PC-3 (cell line): ENCODE data around the gene ACIN1. TPM values are rescaled to one million over a fixed set of nuclear protein-coding genes. Genes with fewer than 3 reads are reported as not detected.

ENCODE experiments used
- ATAC-seq: fragments of 200-7000 bp; cut with Tn5 transposase; 2 replicates; pipeline ENCODE4 v1.9.1; 2020; ENCODE audit warnings: mild to moderate bottlenecking, moderate library complexity
- BruUV-seq: library from RNA; stranded (reverse); fragments of 400-500 nt; replicated peaks from 2 replicates; lab custom pipeline; 2021; lab: Mats Ljungman, UMichigan
- CTCF ChIA-PET: fragments of 300-600 bp; sonication (Branson Sonifier 250); formaldehyde crosslinking; loops from one replicate; lab custom pipeline; 2022; ENCODE audit warnings: antibody characterized with exemption; lab: Charles Lee
- POLR2A ChIA-PET: fragments of 300-600 bp; sonication (Branson Sonifier 250); formaldehyde crosslinking; loops from one replicate; lab custom pipeline; 2022; ENCODE audit warnings: antibody characterized with exemption; ENCODE audit not compliant: unreplicated experiment; lab: Charles Lee
- DNase-seq: peaks from one replicate; pipeline ENCODE4 v3.0.0-alpha.2; 2015
- H2AFZ ChIP-seq: fragments of 300-600 bp; sonication (generic); 2 replicates; pipeline ENCODE4 v1.6.0; 2016; ENCODE audit warnings: antibody characterized with exemption, low read length
- H3F3A ChIP-seq: fragments of 300-600 bp; sonication (generic); one replicate; pipeline ENCODE4 v1.6.0; 2017; ENCODE audit warnings: antibody characterized with exemption, low read length, control low read depth, mild to moderate bottlenecking; ENCODE audit not compliant: unreplicated experiment
- H3K27ac ChIP-seq: fragments of 300-600 bp; sonication (generic); 2 replicates; pipeline ENCODE4 v1.5.1; 2016; ENCODE audit warnings: mild to moderate bottlenecking, low read length
- H3K27me3 ChIP-seq: fragments of 300-600 bp; sonication (generic); 2 replicates; pipeline ENCODE4 v1.6.1; 2016; ENCODE audit warnings: low read length, mixed read lengths
- H3K36me3 ChIP-seq: fragments of 300-600 bp; sonication (generic); 2 replicates; pipeline ENCODE4 v1.6.1; 2016; ENCODE audit warnings: low read depth, mixed run types, low read length, mixed read lengths
- H3K4me1 ChIP-seq: fragments of 300-600 bp; sonication (generic); 2 replicates; pipeline ENCODE4 v1.5.1; 2016; ENCODE audit warnings: low read length; ENCODE audit not compliant: insufficient read depth
- H3K4me2 ChIP-seq: fragments of 300-600 bp; sonication (generic); 2 replicates; pipeline ENCODE4 v1.6.0; 2016; ENCODE audit warnings: low read length
- H3K4me3 ChIP-seq: fragments of 300-600 bp; sonication (generic); 2 replicates; pipeline ENCODE4 v1.5.1; 2016; ENCODE audit warnings: mild to moderate bottlenecking, low read length, mixed read lengths
- H3K79me2 ChIP-seq: fragments of 300-600 bp; sonication (generic); 2 replicates; pipeline ENCODE4 v1.6.1; 2017; ENCODE audit warnings: low read length, mixed read lengths
- H3K9ac ChIP-seq: fragments of 300-600 bp; sonication (generic); 2 replicates; pipeline ENCODE4 v1.6.0; 2016; ENCODE audit warnings: mild to moderate bottlenecking, low read length
- H3K9me2 ChIP-seq: fragments of 300-600 bp; sonication (generic); replicated peaks from 2 replicates; pipeline ENCODE4 v1.6.1; 2016; ENCODE audit warnings: mixed run types, low read length, mixed read lengths
- H3K9me3 ChIP-seq: fragments of 300-600 bp; sonication (generic); 2 replicates; pipeline ENCODE4 v1.6.1; 2016; ENCODE audit warnings: low read length, mixed read lengths
- H4K20me1 ChIP-seq: fragments of 300-600 bp; sonication (generic); 2 replicates; pipeline ENCODE4 v1.6.1; 2016; ENCODE audit warnings: low read length, mixed read lengths
- CTCF ChIP-seq: fragments of 300-600 bp; sonication (generic); conservative IDR thresholded peaks from 2 replicates; pipeline ENCODE4 v1.5.1; 2017; ENCODE audit warnings: antibody characterized with exemption, low read depth, mild to moderate bottlenecking, low read length
- EZH2 ChIP-seq: fragments of 300-600 bp; sonication (generic); IDR thresholded peaks from one replicate; pipeline ENCODE4 v1.6.1; 2017; ENCODE audit warnings: antibody characterized with exemption, mild to moderate bottlenecking, low read length; ENCODE audit not compliant: unreplicated experiment
- EZH2phosphoT487 ChIP-seq: fragments of 300-600 bp; sonication (generic); IDR thresholded peaks from 2 replicates; pipeline ENCODE4 v1.6.1; 2018; ENCODE audit warnings: mild to moderate bottlenecking, antibody characterized with exemption, low read length, borderline replicate concordance
- intact Hi-C: fragments of 100-400 bp; cut with micrococcal nuclease; formaldehyde crosslinking; loops from 2 replicates; pipeline ENCODE4 v1.9.0; 2023
- total RNA-seq: library from RNA; depleted of rRNA; stranded (reverse); fragments of >200 nt; gene quantifications from 2 replicates; pipeline ENCODE4 v1.2.3, GENCODE V29; 2014

The ACIN1 gene
- total RNA-seq, 1 experiment from 2014 or later: 112 TPM

DNA sequence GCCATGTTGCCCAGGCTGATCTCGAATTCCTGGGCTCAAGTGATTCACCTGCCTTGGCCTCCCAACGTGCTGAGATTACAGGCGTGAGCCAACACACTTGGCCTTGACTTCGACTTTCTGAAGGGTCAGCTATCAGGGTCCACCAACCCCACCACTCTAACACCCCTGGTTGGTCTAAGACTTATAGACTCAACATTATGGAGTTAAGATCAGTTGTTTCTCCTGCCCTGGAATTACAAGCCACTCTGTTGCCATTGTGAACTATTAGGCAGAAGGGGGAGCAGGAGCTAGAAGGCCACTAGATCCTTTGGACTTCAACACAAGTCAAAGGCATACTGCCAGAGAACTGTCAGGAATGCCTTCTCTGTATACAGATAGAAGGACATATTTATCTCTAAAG is 54.8 kb downstream of the ACIN1 start:
- H3F3A ChIP-seq: no peaks in the 10 kb centered on the region
- no peaks in the 10 kb centered on the region for H3K27me3 ChIP-seq
- no peak overlapping the region for H3K9ac ChIP-seq
- BruUV-seq: no TSS peak
- H3K9me2 ChIP-seq: no peaks in the 10 kb centered on the region
- H3K4me1 ChIP-seq: peaks cover 12% of the 10 kb centered on the region
- ATAC-seq (no peak), DNase-seq (no peak)
- CTCF ChIA-PET: interaction anchor here (0.6 kb wide), 1 partner anchor 29 kb away, joined by 3 read pairs; no protein-coding TSS in a partner anchor
- intact Hi-C loops: no loop called here
- H3K4me2 ChIP-seq: no peak overlapping the region
- POLR2A ChIA-PET: no interaction called here
- H4K20me1 ChIP-seq: no peaks in the 10 kb centered on the region
- TF ChIP-seq CTCF (no peak), EZH2phosphoT487 (no peak), EZH2 (no peak)
- H3K9me3 ChIP-seq: no peaks in the 10 kb centered on the region
- no peak overlapping the region for H2AFZ ChIP-seq
- H3K27ac ChIP-seq: no peak overlapping the region
- H3K36me3 ChIP-seq: no peaks in the 10 kb centered on the region
- H3K79me2 ChIP-seq: no peaks in the 10 kb centered on the region
- H3K4me3 ChIP-seq: no peak overlapping the region

DNA sequence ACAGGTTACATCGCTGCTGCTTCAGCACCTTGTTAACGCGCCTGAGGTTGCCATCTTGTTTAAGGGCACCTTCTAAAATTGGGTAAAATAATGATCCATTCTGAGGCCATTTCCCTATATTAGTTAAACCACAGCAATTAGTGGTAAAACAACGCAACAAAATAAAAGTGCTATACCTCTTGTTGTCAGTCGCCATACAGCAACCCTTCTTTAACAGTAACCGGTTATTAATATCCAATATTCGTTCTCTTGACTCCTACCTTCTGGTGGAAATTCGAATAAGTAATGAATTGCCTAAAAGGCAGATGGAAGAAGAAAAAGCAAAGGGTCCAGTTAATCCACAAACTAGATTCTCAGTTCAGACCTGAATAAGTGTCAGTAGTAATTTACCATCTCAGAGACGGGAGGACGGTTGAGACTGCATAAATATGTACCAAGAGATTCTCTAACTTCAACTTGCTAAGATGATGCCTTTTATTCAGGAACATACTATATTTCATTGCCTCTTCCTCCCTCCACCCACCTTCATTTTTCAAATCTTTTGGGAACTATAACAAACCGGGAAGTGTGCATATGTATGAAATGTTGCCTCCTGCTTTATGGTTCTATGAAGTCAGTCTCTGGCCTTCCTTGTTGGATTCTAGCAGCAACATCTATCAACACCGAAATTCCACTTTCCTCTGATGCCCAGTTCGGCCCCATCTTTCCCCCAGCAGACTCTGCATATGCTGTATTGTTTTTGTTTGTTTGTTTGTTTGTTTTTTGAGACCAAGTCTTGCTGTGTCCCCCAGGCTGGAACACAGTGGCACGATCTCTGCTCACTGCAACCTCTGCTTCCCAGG is 59.4 kb downstream of the ACIN1 start:
- Histone ChIP-seq H3K4me3 (peak overlapping the region; percentile 89; the same call in 1 of the 2 replicates), H3K27me3 (no peaks in the 10 kb centered on the region), H3K9ac (peak overlapping the region; percentile 99), H3K9me2 (no peaks in the 10 kb centered on the region), H2AFZ (peak overlapping the region; percentile 91), H3K36me3 (peaks cover 20% of the 10 kb centered on the region), H3K4me1 (peaks cover 20% of the 10 kb centered on the region), H4K20me1 (no peaks in the 10 kb centered on the region), H3K79me2 (peaks cover 39% of the 10 kb centered on the region), H3K9me3 (no peaks in the 10 kb centered on the region), H3F3A (peaks cover 4% of the 10 kb centered on the region), H3K4me2 (peak overlapping the region; percentile 90), H3K27ac (peak overlapping the region; percentile 88)
- intact Hi-C loops: no loop called here
- TF ChIP-seq EZH2: no peak
- no peak for TF ChIP-seq EZH2phosphoT487
- TF ChIP-seq CTCF: no peak
- TSS peak; percentile 50 for BruUV-seq
- CTCF ChIA-PET: no interaction called here
- POLR2A ChIA-PET: no interaction called here
- DNase-seq (no peak), ATAC-seq (no peak)
